ENCODE data around the gene VSIG10.
A peak's percentile ranks its signal among the peaks of the same experiment; 100 is the strongest.

The VSIG10 gene

DNA sequence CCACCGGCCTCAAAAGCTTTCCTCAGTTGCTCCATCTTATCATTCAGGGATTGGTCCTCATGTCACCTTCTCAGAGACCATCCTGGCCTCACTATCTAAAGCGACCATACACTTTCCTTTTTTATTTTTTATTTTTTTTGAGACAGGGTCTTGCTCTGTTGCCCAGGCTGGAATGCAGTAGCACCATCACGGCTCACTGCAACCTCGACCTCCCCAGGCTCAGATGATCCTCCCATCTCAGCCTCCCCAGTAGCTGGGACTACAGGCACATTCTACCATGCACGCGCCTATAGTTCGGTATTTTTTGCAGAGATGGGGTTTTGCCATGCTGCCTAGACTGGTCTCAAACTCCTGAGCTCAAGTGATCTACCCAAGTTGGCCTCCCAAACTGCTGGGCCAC lies 45.6 kb downstream of the VSIG10 start:
- ChIA-PET POLR2A (ENCODE audit: low non-redundant PET) (no interaction called here), CTCF (interaction anchor here (0.6 to 1.9 kb wide), 2 partner anchors 10 to 183 kb away, joined by 3 to 12 read pairs; no protein-coding TSS in a partner anchor)
- TF ChIP-seq, protein P1, sequence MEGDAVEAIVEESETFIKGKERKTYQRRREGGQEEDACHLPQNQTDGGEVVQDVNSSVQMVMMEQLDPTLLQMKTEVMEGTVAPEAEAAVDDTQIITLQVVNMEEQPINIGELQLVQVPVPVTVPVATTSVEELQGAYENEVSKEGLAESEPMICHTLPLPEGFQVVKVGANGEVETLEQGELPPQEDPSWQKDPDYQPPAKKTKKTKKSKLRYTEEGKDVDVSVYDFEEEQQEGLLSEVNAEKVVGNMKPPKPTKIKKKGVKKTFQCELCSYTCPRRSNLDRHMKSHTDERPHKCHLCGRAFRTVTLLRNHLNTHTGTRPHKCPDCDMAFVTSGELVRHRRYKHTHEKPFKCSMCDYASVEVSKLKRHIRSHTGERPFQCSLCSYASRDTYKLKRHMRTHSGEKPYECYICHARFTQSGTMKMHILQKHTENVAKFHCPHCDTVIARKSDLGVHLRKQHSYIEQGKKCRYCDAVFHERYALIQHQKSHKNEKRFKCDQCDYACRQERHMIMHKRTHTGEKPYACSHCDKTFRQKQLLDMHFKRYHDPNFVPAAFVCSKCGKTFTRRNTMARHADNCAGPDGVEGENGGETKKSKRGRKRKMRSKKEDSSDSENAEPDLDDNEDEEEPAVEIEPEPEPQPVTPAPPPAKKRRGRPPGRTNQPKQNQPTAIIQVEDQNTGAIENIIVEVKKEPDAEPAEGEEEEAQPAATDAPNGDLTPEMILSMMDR (conservative IDR thresholded peaks at IDR 0.05; ENCODE audit: low read depth) = no peak
- H3K27ac ChIP-seq = peak overlapping the region; percentile 23; the same call in 1 of the 2 replicates
- no peak for DNase-seq (ENCODE audit: low spot score)

DNA sequence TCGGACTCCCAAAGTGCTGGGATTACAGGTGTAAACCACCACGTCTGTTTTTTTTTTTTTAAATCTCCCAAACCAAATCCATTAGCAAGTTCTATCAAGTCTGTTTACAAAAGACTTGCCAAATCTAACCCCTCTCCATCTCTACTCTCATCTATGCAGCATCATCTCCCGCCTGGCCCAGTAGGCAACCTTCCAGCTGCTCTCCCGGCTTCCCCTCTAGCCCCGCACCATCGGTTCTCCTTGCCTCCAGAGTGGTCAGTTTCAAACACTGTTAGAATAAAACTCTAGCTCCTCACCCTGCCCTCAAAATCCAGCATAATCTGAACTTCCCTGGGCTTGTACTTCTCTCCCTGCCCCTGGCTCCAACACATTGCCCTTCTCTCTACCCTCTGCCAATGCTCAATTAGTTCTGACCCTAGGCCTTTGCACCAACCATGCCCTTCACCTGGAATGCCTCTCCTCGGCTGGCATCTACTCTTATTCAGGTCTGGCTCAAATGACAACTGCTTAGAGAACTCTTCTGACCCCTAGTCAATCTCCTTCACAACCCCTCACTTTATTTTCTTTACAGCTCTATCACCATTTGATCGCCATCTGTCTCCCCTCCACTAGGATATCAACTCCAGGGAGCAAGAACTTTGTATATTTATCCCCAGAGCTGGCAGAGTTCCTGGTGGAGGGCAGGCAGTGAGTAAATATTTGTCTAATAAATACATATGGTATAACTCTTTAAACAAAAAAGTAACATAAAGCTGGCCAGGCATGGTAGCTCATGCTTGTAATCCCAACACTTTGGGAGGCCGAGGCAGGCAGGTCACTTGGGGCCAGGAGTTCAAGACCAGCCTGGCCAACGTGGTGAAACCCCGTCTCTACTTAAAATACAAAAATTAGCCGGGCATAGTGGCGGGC lies 47.7 kb downstream of the VSIG10 start:
- TF ChIP-seq, protein P1 (conservative IDR thresholded peaks at IDR 0.05; ENCODE audit: low read depth) = no peak
- CTCF ChIA-PET = interaction anchor here (0.7 to 1.9 kb wide), 3 partner anchors 20 to 181 kb away, joined by 3 to 12 read pairs (median 3); no protein-coding TSS in a partner anchor
- H3K27ac ChIP-seq = peak overlapping the region; percentile 44
- DNase-seq (ENCODE audit: low spot score) = no peak
- POLR2A ChIA-PET (ENCODE audit: low non-redundant PET) = interaction anchor here (0.7 kb wide), 1 partner anchor 1592 kb away, joined by 4 read pairs; no protein-coding TSS in a partner anchor

DNA sequence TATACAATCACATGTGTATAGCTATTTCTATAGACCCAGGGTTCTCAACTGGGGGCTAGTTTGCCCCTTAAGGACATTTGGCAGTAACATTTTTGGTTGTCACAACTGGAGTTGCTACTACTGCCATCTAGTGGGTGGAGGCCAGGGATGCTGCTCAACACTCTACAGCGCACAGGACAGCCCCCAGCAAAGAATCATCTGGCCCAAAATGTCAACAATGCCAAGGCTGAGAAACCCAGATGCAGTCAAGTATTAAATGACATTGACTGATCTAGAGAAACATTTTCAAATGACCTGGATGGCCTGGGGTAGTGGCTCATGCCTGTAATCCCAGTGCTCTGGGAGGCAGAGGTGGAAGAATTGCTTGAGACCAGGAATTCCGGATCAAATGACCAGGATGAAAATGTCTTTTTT lies 48.7 kb downstream of the VSIG10 start:
- TF ChIP-seq, protein P1 (conservative IDR thresholded peaks at IDR 0.05; ENCODE audit: low read depth) = peak; percentile 70
- POLR2A ChIA-PET (ENCODE audit: low non-redundant PET) = interaction anchor here (0.7 kb wide), 1 partner anchor 1591 kb away, joined by 4 read pairs; no protein-coding TSS in a partner anchor
- CTCF ChIA-PET = interaction anchor here (0.6 to 1.0 kb wide), 5 partner anchors 21 to 1640 kb away, joined by 3 to 4 read pairs (median 3); no protein-coding TSS in a partner anchor
- no peak overlapping the region for H3K27ac ChIP-seq
- no peak for DNase-seq (ENCODE audit: low spot score)

DNA sequence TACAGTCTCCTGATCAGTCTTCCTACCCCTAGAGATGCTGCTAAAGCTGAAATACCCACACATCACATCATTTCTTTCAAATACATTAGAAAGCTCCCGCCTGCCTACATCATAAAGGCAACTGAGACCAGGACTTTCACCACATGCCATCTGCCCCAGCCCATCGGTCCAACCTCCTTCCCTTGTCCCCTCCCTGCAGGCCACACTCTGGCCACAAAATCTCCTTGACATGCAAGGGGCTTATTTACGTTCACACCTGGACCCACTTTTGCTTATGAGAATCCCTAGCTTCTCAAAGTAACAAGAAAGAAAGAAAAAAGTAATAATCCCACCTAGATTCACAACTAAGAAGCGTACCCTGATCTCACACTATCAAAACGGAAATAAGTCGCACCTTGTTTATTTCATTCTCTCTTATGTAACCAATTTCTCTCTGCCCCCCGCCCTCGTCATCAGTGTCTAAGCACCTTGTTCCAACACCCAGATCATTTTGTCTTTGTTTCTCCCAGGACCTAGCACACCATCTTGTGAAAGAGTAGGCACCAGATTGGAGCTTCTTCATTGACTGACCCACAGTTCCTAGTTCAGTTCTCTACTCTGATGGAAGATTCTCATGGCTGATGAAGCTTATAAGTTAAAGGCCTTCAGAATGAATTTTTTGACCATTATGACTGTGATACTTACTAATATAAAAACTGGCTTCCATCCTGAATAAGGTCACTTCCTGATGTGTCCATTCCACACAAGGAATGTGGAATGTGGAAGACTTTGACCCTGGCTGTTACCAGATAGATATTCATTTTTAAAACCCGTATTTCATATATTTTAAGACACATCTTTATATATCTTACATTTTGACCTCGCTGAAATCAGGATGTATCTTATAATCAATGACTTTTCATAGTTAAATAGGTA lies 50.5 kb downstream of the VSIG10 start:
- ChIA-PET POLR2A (ENCODE audit: low non-redundant PET) (no interaction called here), CTCF (no interaction called here)
- peak overlapping the region; percentile 82 for H3K27ac ChIP-seq
- TF ChIP-seq, protein P1 (conservative IDR thresholded peaks at IDR 0.05; ENCODE audit: low read depth) = no peak
- DNase-seq (ENCODE audit: low spot score) = no peak

DNA sequence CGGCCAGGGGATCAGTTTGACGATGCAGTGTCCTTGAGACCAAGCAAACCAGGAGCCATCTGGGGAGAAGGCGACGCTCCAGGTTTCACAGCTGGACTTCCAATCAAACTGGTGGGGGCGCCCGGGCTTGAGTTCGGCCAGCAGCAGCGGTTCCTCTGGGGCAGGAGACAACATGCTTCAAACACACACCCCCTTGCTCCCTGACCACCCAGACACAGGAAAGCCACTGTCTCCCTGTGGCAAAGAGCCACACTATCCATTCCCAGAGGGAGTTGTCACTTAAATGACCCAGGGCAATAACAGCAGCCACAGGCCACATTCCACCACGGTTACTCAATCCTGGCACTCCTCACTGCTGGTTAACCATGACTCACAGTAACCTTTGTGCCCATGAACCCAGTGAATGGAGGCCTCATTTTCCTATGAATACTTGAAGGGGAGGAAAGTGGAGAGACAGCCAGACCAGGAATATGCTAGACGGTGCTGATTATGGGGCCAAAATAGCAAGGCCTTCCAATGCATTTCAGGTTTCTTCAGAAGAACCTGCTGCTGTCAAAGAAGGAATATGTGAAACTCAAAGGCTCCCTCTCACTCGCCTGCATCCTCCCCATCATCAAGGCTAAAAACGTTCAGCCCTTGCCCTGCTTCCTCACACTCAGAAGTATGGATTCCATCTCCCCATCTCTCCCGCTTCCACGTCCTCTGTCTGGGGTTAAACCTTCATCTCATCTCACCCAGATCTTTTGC lies 51.3 kb downstream of the VSIG10 start:
- ChIA-PET POLR2A (ENCODE audit: low non-redundant PET) (no interaction called here), CTCF (no interaction called here)
- peak; percentile 97 for DNase-seq (ENCODE audit: low spot score)
- TF ChIP-seq, protein P1 (conservative IDR thresholded peaks at IDR 0.05; ENCODE audit: low read depth) = no peak
- peak overlapping the region; percentile 82 for H3K27ac ChIP-seq

Data from RWPE1 (cell line).